Osteocyte (in vitro differentiated cells): ENCODE data around the gene NCR2. TPM values are rescaled to one million over a fixed set of nuclear protein-coding genes. Genes with fewer than 3 reads are reported as not detected.
A peak's percentile ranks its signal among the peaks of the same experiment; 100 is the strongest.

ENCODE experiments used
- DNase-seq: peaks from one replicate; pipeline ENCODE4 v3.0.0; 2021; ENCODE audit warnings: mixed read lengths; ENCODE audit not compliant: unreplicated experiment; ENCODE audit errors: extremely low spot score
- H3K27ac Mint-ChIP-seq: one replicate; pipeline ENCODE4 v1.8.0; 2021; ENCODE audit warnings: mild to moderate bottlenecking, mixed read lengths; ENCODE audit not compliant: unreplicated experiment
- H3K27me3 Mint-ChIP-seq: one replicate; pipeline ENCODE4 v1.8.0; 2021; ENCODE audit warnings: mixed read lengths; ENCODE audit not compliant: unreplicated experiment
- H3K36me3 Mint-ChIP-seq: one replicate; pipeline ENCODE4 v1.8.0; 2021; ENCODE audit warnings: mixed read lengths; ENCODE audit not compliant: unreplicated experiment
- H3K4me1 Mint-ChIP-seq: one replicate; pipeline ENCODE4 v1.8.0; 2021; ENCODE audit warnings: mixed read lengths; ENCODE audit not compliant: unreplicated experiment
- H3K4me3 Mint-ChIP-seq: one replicate; pipeline ENCODE4 v1.8.0; 2021; ENCODE audit warnings: mild to moderate bottlenecking, moderate library complexity, mixed read lengths; ENCODE audit not compliant: unreplicated experiment
- H3K9me3 Mint-ChIP-seq: one replicate; pipeline ENCODE4 v1.8.0; 2021; ENCODE audit warnings: mixed read lengths; ENCODE audit not compliant: unreplicated experiment
- CTCF ChIP-seq: fragments of 200-600 bp; sonication (generic); IDR thresholded peaks from 2 replicates; pipeline ENCODE4 v1.5.0; 2021; ENCODE audit warnings: antibody characterized with exemption, mild to moderate bottlenecking, moderate library complexity
- total RNA-seq: library from RNA; stranded (reverse); gene quantifications from 2 replicates; pipeline ENCODE4 v1.2.1, GENCODE V29; 2021

The NCR2 gene
- total RNA-seq, 1 donor from 2014 or later = not detected

- Mint-ChIP-seq H3K4me1 (no peaks in the 10 kb centered on the region), H3K4me3 (no peak overlapping the region), H3K27me3 (peaks cover 67% of the 10 kb centered on the region), H3K9me3 (peaks cover 12% of the 10 kb centered on the region), H3K36me3 (no peaks in the 10 kb centered on the region), H3K27ac (no peak overlapping the region)
- DNase-seq = peak; percentile 36
- no peak for TF ChIP-seq CTCF
These were observed 8.3 kb downstream of the NCR2 start for GRCh38 chr6:41343641-41344187.

- Mint-ChIP-seq H3K27ac (no peak overlapping the region), H3K9me3 (peaks cover 13% of the 10 kb centered on the region), H3K4me3 (no peak overlapping the region), H3K4me1 (no peaks in the 10 kb centered on the region), H3K36me3 (no peaks in the 10 kb centered on the region), H3K27me3 (peaks cover 67% of the 10 kb centered on the region)
- no peak for TF ChIP-seq CTCF
- peak; percentile 59 for DNase-seq
These were observed 9.5 kb downstream of the NCR2 start for GRCh38 chr6:41344876-41345275.

GRCh38 chr6:41345901-41346300, 10.5 kb downstream of the NCR2 start:
- peak; percentile 64 for DNase-seq
- Mint-ChIP-seq H3K27ac (no peak overlapping the region), H3K4me3 (no peak overlapping the region), H3K27me3 (peaks cover 74% of the 10 kb centered on the region), H3K4me1 (no peaks in the 10 kb centered on the region), H3K36me3 (no peaks in the 10 kb centered on the region), H3K9me3 (peaks cover 13% of the 10 kb centered on the region)
- no peak for TF ChIP-seq CTCF

GRCh38 chr6:41346441-41346840, 11.0 kb downstream of the NCR2 start:
- DNase-seq = peak; percentile 19
- H3K9me3 Mint-ChIP-seq = peaks cover 13% of the 10 kb centered on the region
- no peak overlapping the region for H3K27ac Mint-ChIP-seq
- H3K36me3 Mint-ChIP-seq = no peaks in the 10 kb centered on the region
- H3K4me1 Mint-ChIP-seq = no peaks in the 10 kb centered on the region
- peaks cover 74% of the 10 kb centered on the region for H3K27me3 Mint-ChIP-seq
- H3K4me3 Mint-ChIP-seq = no peak overlapping the region
- TF ChIP-seq CTCF = no peak

DNA sequence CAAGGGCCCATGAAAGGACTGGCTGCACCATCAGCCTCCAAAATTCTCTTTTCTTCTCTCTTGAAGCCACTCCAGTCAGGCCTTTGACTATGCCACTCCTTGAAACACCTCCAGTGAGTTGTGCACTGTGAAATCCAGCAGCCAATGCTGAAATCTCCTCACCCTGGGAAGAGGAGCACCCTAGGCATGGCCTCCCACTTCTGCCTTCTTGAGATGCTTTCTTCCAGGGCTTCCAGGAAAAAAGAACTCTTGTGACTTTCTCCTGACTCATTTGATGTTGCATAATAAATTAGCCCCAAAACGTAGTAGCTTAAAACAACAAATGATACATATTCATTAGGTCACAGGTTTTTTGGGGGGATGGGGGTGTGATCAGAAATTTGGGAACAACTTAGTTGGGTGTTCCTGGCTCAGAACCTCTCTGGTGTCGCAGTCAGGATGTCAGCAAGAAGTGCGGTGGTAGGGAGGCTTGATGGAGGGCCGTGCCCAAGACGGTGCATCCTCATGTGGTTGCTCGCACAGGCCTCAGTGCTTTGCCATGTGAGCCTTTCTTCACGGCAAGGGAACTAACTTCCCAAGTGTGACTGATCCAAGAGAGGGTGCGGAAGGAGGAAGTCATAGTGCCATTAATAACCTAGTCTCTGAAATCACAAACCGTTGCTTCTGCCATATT, 12.1 kb downstream of the NCR2 start:
- Mint-ChIP-seq H3K36me3 (no peaks in the 10 kb centered on the region), H3K4me1 (no peaks in the 10 kb centered on the region), H3K4me3 (no peak overlapping the region), H3K27ac (no peak overlapping the region), H3K9me3 (peaks cover 13% of the 10 kb centered on the region), H3K27me3 (peaks cover 74% of the 10 kb centered on the region)
- TF ChIP-seq CTCF = no peak
- peak; percentile 54 for DNase-seq
